K562 (cell line): ENCODE data around the gene SAT2. TPM values are rescaled to one million over a fixed set of nuclear protein-coding genes. Genes with fewer than 3 reads are reported as not detected.

Experiments used
- JUND ChIP-seq, 2 experiments: IDR thresholded peaks; 2 replicates in 1 of 2; 3 replicates in 1 of 2; pipeline ENCODE4 v1.6.1; 2011; ENCODE audit warnings: borderline replicate concordance in 2 of 2, low read depth in 2 of 2, low read length in 2 of 2, improper control_type of control experiment in 1 of 2, missing biosample characterization in 1 of 2, missing genetic modification characterization in 1 of 2, missing genetic modification reagents in 1 of 2
- LCOR ChIP-seq: sonication (generic); formaldehyde crosslinking; IDR thresholded peaks from 2 replicates; pipeline ENCODE4 v1.8.0; 2022; ENCODE audit warnings: mild to moderate bottlenecking, missing genetic modification reagents
- MAFG ChIP-seq: fragments of 450-650 bp; conservative IDR thresholded peaks from 2 replicates; pipeline ENCODE4 v1.6.1; 2016; ENCODE audit warnings: missing genetic modification characterization, missing compliant biosample characterization
- TAF1 ChIP-seq: IDR thresholded peaks from 2 replicates; pipeline ENCODE4 v1.6.1; 2011; ENCODE audit warnings: mild to moderate bottlenecking, low read length, moderate library complexity; ENCODE audit not compliant: insufficient read depth, control insufficient read depth, severe bottlenecking; ENCODE audit errors: extremely low read depth
- TEAD1 ChIP-seq, 2 experiments: fragments of 450-650 bp in 1 of 2; sonication (generic) in 1 of 2; formaldehyde crosslinking; IDR thresholded peaks; 2 replicates each; pipeline versions ENCODE4 v1.4.0 to v1.8.0; 2020 to 2022; ENCODE audit warnings: mild to moderate bottlenecking in 2 of 2, missing genetic modification reagents in 1 of 2
- TEAD4 ChIP-seq, 2 experiments: sonication (generic) in 1 of 2; formaldehyde crosslinking in 1 of 2; IDR thresholded peaks; 2 replicates each; pipeline versions ENCODE4 v1.6.1 to v1.8.0; 2012 to 2022; ENCODE audit warnings: borderline replicate concordance in 1 of 2, inconsistent platforms in 1 of 2, low read length in 1 of 2, mild to moderate bottlenecking in 1 of 2, missing genetic modification reagents in 1 of 2
- XRCC5 ChIP-seq: fragments of 200-400 bp; formaldehyde crosslinking; IDR thresholded peaks from 2 replicates; pipeline ENCODE4 v1.6.1; 2017; ENCODE audit warnings: low read depth, mild to moderate bottlenecking, low read length
- ZBTB7A ChIP-seq: IDR thresholded peaks from 2 replicates; pipeline ENCODE4 v1.6.1; 2011; ENCODE audit warnings: low read depth, mild to moderate bottlenecking, low read length, moderate library complexity, borderline replicate concordance; ENCODE audit not compliant: control insufficient read depth
- ZNF696 ChIP-seq: fragments of 250-450 bp; sonication (Bioruptor Pico); conservative IDR thresholded peaks from 2 replicates; pipeline ENCODE4 v1.4.0; 2020; ENCODE audit warnings: mild to moderate bottlenecking, moderate library complexity
- ZNF766 ChIP-seq: fragments of 200-800 bp; sonication (Bioruptor generic); conservative IDR thresholded peaks from 2 replicates; pipeline ENCODE4 v1.6.1; 2016; ENCODE audit warnings: missing genetic modification characterization, missing compliant biosample characterization
- polyA plus RNA-seq, 8 experiments: library from polyadenylated mRNA; depleted of rRNA in 4 of 8; stranded (reverse) in 5 of 8; unstranded in 3 of 8; fragments of >200 nt; fragmentation: Nextera tagmentation in 2 of 8; fragmentation: Illumina TruSeq in 1 of 8; extraction: Ambion mirVana in 2 of 8; extraction: Trizol in 1 of 8; gene quantifications; 2 replicates each; pipeline versions ENCODE4 v1.2.1 to v1.2.3, GENCODE V29; 2011 to 2014; ENCODE audit warnings: inconsistent platforms in 1 of 8, missing spikeins in 1 of 8
- total RNA-seq, 7 experiments: library from RNA; depleted of rRNA in 6 of 7; stranded (reverse); fragments of >200 nt in 6 of 7; fragmentation: Illumina TruSeq in 2 of 7; extraction: Trizol in 2 of 7; gene quantifications; 2 replicates each; pipeline versions ENCODE4 v1.2.1 to v1.2.3, GENCODE V29; 2011 to 2021; ENCODE audit warnings: low replicate concordance in 1 of 7
- TF ChIP-seq, protein P1 (sequence below): sonication (generic); formaldehyde crosslinking; IDR thresholded peaks from 2 replicates; pipeline ENCODE4 v1.4.0; 2020; ENCODE audit warnings: mild to moderate bottlenecking, missing genetic modification reagents
- TF ChIP-seq, protein P2 (sequence below): sonication (generic); formaldehyde crosslinking; IDR thresholded peaks from 2 replicates; pipeline ENCODE4 v1.8.1; 2023; ENCODE audit warnings: mild to moderate bottlenecking, missing genetic modification reagents
- TF ChIP-seq, protein P3 (sequence below), 2 experiments: fragments of 450-650 bp; IDR thresholded peaks; 2 replicates each; pipeline ENCODE4 v1.6.1; 2018; ENCODE audit warnings: mild to moderate bottlenecking in 2 of 2, low read depth in 1 of 2; ENCODE audit not compliant: partially characterized antibody in 2 of 2

Gene SAT2
- total and polyA plus RNA-seq, 9 of the 15 experiments (the other 6 are each of a cell fraction or from before 2014, with no cell fraction given): 2.0 to 8.0 (median 5.3) TPM

DNA sequence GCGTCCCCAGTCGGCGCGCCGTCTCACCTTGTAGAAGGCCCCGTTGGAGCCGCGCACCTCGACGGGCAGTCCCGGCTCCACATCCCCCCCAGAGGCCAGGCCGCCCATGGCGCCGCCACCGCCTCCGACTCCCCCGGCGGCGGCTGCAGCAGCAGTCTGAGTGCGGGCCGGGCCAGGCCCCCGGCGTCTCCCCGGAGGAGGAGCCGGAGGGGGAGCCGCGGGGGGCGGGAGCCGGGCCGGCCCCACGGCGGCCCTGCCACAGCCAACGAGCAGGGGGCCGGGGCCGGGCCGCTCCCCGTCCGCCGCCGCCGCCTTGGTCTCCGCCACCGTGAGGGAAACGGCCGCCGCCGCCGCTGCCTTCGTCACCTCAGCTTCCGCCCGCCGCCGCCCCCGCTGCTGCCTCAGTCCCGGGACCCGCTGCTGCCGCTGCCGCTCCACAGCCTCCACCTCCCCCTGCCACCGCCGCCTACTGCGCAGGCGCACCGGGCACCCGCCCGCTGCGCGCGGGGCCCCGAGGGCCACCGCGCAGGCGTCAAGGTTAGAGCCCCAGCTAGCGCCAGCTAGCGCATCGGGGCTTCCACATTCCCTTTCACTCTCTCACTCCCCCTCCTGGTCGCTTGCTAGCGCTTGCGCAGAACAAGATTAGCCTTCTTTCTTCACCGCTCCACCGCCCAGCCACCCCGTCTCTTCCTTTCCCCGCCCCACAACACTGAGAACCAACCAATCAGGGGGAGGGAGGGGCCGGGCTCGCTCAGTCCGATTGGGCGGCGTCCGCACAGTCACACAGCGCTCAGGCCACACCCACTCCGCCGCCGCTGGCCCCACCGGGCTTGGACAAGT lies 13.0 kb downstream of the SAT2 start, which contains the start of gene FXR2 (continued):
- TF ChIP-seq, protein P1, sequence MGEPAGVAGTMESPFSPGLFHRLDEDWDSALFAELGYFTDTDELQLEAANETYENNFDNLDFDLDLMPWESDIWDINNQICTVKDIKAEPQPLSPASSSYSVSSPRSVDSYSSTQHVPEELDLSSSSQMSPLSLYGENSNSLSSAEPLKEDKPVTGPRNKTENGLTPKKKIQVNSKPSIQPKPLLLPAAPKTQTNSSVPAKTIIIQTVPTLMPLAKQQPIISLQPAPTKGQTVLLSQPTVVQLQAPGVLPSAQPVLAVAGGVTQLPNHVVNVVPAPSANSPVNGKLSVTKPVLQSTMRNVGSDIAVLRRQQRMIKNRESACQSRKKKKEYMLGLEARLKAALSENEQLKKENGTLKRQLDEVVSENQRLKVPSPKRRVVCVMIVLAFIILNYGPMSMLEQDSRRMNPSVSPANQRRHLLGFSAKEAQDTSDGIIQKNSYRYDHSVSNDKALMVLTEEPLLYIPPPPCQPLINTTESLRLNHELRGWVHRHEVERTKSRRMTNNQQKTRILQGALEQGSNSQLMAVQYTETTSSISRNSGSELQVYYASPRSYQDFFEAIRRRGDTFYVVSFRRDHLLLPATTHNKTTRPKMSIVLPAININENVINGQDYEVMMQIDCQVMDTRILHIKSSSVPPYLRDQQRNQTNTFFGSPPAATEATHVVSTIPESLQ (CRISPR knock-in tag): no peak
- TF ChIP-seq ZNF766 (CRISPR knock-in tag) (no peak), TEAD4 (IDR thresholded peaks at IDR 0.05; ENCODE audit: low read length) (peak; percentile 44; the same call in 1 of the 2 replicates), TEAD4 (CRISPR knock-in tag; IDR thresholded peaks at IDR 0.05; ENCODE audit: borderline replicate concordance) (no peak), LCOR (peak; percentile 65; the same call in 1 of the 2 replicates), ZNF696 (no peak), TEAD1 (CRISPR knock-in tag; IDR thresholded peaks at IDR 0.05) (no peak), MAFG (no peak), ZBTB7A (peak; percentile 62; the same call in 1 of the 2 replicates), JUND (IDR thresholded peaks at IDR 0.05; ENCODE audit: borderline replicate concordance, low read depth, low read length) (0 out of 2 replicates have a peak, but pooled peaks have one; percentile 28), JUND (tag; IDR thresholded peaks at IDR 0.05; ENCODE audit: borderline replicate concordance, low read depth, low read length) (no peak), TAF1 (peak; percentile 49), XRCC5 (peak; percentile 54; the same call in 1 of the 2 replicates)
- TF ChIP-seq, protein P2, sequence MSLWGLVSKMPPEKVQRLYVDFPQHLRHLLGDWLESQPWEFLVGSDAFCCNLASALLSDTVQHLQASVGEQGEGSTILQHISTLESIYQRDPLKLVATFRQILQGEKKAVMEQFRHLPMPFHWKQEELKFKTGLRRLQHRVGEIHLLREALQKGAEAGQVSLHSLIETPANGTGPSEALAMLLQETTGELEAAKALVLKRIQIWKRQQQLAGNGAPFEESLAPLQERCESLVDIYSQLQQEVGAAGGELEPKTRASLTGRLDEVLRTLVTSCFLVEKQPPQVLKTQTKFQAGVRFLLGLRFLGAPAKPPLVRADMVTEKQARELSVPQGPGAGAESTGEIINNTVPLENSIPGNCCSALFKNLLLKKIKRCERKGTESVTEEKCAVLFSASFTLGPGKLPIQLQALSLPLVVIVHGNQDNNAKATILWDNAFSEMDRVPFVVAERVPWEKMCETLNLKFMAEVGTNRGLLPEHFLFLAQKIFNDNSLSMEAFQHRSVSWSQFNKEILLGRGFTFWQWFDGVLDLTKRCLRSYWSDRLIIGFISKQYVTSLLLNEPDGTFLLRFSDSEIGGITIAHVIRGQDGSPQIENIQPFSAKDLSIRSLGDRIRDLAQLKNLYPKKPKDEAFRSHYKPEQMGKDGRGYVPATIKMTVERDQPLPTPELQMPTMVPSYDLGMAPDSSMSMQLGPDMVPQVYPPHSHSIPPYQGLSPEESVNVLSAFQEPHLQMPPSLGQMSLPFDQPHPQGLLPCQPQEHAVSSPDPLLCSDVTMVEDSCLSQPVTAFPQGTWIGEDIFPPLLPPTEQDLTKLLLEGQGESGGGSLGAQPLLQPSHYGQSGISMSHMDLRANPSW (CRISPR knock-in tag): no peak
- TF ChIP-seq, protein P3, sequence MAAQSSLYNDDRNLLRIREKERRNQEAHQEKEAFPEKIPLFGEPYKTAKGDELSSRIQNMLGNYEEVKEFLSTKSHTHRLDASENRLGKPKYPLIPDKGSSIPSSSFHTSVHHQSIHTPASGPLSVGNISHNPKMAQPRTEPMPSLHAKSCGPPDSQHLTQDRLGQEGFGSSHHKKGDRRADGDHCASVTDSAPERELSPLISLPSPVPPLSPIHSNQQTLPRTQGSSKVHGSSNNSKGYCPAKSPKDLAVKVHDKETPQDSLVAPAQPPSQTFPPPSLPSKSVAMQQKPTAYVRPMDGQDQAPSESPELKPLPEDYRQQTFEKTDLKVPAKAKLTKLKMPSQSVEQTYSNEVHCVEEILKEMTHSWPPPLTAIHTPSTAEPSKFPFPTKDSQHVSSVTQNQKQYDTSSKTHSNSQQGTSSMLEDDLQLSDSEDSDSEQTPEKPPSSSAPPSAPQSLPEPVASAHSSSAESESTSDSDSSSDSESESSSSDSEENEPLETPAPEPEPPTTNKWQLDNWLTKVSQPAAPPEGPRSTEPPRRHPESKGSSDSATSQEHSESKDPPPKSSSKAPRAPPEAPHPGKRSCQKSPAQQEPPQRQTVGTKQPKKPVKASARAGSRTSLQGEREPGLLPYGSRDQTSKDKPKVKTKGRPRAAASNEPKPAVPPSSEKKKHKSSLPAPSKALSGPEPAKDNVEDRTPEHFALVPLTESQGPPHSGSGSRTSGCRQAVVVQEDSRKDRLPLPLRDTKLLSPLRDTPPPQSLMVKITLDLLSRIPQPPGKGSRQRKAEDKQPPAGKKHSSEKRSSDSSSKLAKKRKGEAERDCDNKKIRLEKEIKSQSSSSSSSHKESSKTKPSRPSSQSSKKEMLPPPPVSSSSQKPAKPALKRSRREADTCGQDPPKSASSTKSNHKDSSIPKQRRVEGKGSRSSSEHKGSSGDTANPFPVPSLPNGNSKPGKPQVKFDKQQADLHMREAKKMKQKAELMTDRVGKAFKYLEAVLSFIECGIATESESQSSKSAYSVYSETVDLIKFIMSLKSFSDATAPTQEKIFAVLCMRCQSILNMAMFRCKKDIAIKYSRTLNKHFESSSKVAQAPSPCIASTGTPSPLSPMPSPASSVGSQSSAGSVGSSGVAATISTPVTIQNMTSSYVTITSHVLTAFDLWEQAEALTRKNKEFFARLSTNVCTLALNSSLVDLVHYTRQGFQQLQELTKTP (IDR thresholded peaks at IDR 0.05; ENCODE audit: low read depth in 1 of 2, partially characterized antibody in 2 of 2): no peak
